Hematopoietic multipotent progenitor cell treated with erythropoietin and hydrocortisone succinate and interleukin-3 and kit ligand, for 6 days (in vitro differentiated cells): Measurements from ENCODE around the gene PUM2.

Source experiments
- DNase-seq: peaks from one replicate; pipeline ENCODE4 v3.0.0-alpha.2; 2015

The PUM2 gene

GRCh38 chr2:20229322-20230113, 121.1 kb downstream of the PUM2 start:
- DNase-seq, result no peak

DNA sequence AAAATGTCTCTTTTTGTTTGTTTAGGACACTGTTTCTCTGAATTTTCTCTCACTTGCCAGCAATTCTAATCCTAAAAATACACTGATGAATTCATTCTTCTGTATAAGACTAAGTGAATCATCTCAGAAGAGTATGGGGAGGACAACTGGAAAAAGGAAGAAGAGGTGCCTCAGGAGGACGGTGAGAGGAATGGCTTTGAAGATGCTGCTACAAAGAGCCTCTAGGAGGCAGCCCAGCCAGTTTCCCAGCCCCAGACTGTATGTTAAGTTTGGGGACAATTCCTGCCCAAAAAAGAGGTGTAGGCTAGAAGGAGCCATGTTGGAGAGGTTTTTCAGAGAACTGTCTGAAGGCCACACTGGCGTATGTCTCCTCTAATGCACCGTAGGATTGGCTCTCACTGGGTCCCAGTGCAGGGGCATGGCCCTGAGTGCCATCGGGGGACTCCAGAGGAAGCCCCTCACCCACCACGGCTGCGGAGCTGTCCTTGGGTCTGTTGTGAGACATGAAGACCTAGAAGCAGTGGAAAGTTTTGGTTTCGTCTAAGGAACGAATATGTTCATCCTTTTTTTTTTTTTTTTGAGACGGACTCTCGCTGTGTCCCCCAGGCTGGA, 122.6 kb downstream of the PUM2 start:
- no peak for DNase-seq

DNA sequence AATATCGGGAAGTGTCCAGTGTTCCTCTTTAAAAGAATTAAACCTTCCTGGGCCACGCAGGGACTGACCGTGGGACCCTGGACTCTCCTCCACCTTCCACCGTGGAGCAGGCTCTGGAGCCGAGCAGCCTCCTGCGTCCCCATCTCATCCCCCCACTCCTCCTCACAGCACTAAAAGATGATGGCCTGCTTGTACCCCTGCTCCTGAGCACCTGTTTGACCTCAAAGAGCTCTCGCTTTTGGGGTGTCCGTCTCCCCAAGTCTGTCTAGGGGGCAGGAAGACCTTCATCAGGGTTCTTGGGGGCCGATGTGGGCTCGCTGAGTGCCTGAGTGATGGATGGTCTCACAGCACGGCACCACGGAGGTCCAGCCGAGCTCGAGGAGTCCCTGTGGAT, 124.5 kb downstream of the PUM2 start:
- no peak for DNase-seq

DNA sequence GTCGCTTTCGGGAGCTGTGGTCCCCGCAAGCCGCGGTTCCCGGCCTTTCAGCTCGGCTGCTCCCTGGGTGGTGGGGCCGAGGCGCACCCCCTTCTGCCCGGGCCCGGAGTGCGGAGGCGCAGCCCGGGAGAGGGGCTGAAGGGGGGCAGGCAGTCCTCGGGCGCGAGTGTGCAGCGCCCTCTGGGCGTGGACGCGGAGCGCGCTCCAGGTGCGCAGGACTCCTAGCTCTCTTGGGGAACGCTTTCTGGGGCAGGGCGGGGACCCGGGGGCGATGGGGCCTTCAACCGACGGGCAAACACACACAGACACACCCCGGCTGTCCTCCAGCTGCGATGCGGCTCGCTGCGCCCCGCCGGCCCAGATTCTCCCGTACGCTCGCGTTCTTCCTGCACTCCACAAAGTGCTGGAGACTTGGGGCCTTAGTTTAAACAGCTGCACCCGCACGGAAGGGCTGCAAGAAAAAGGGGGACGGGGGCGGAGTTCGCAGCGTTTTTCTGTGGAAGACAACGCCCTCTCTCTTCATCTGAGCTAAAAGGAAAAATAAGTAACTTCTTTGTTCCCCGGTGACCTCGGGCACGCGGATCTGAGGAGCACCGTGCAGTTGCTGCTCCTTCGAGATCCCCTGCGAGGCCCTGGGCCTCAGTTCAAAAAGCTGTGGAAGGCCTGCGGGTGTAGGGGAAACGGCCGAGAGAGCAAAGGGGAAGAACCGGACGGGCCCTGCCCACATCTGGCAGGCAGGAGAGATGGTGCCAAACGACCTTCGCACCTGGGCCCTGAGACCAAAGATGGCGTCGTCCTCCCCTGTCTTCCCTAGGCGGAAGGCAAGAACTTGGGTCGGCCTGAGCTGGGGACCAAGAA, 125.1 kb downstream of the PUM2 start:
- DNase-seq, result peak; percentile 54

DNA sequence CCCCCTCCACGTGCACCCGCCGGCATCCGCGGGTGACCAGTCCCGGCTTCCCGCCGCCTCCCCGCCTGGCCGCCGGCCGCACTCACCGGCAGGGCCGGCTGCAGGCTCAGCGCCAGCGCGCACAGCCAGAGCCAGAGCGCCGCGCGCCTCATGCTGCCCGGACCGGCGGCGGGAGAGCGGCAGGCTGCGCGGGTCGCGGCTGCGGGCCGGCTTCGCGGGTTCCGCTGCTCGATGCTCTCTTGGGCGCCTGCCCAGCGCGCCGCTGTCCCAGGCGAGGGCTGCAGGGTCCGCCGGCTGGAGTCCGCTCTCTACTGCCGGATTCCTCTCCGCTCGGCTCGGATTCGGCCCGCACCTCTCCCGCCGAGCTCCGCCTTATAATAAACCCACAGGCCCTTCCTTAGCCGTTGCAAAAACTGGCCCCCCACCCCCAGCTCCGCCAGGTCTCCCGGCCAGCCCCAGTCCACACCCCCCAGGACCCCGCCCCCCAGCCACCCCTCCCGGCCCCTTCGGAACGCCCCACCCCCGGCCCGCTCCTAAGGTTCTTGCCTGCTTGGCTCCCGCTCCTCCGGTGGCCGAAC, 125.8 kb downstream of the PUM2 start, which contains the start of gene SDC1:
Gene SDC1, minus strand, starts transcription at position 415 of the 578 bp plus-strand sequence. Its CDS starts 263 bp downstream, at position 152.
- DNase-seq, result peak; percentile 26

DNA sequence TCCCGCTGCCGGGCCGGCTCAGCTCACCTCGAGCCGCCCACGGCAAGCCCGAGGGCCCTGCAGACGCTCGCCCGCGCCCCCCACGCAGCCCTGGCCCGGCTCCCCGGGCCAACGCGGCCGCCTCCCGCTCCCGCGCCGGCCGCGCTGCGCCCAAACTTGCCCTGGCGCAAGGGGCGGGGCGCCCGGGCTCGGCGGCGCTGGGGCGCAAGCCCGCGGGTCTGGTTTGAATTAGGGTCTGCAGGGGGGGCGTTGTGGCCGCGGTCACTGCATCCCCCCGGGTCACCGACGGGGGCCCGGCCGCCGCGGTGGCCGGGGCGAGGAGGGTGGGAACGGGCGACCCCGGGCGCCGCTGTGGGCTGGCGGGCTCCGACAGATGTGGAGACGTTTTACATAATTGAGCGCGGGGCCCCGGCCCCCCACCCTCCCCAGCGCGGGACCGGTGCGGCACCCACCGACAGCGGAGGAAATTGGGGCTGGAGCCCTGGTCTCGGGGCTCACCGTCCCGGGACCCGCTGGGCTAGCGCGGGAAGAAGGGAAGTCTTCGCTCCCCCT, 126.4 kb downstream of the PUM2 start:
- no peak for DNase-seq

- DNase-seq, result peak; percentile 30
These were observed 127.1 kb downstream of the PUM2 start for GRCh38 chr2:20223407-20224163.

GRCh38 chr2:20222769-20223406, 127.8 kb downstream of the PUM2 start:
- DNase-seq, result no peak

DNA sequence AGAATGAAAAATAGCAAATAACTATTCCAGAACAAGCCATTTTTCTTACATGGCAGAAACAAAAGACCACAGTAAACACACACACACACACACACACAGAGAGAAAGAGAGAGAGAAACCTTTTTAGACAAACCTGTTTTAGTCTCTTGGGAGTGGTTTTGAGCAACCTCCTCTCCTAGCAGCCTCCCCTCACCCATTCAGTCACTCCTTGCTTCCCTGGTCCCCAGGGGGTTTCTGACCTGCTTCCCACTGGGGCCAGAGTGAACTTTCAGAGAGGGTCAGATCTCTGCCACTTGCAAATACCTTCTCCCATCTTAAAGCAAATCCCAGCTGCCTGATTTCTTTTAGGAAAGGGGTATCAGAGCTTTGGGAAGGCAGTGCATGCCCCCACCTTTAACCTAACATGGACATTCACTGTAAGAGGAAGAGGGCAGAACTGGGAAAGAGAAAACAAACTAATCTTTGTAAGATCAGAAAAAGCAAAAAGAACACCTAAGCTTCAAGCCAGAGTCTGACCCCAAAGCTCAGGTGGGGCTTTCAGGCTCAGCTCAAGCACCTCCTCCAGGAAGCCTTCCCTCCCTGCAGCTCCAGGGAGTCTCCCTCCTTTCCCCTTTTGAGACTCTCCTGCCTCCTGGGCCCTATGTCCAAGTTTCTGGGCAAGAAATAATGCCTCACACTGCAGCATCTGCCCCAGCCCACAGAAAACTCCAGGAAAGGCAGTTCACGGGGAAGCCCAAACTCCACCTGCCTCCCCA, 128.5 kb downstream of the PUM2 start:
- no peak for DNase-seq

DNA sequence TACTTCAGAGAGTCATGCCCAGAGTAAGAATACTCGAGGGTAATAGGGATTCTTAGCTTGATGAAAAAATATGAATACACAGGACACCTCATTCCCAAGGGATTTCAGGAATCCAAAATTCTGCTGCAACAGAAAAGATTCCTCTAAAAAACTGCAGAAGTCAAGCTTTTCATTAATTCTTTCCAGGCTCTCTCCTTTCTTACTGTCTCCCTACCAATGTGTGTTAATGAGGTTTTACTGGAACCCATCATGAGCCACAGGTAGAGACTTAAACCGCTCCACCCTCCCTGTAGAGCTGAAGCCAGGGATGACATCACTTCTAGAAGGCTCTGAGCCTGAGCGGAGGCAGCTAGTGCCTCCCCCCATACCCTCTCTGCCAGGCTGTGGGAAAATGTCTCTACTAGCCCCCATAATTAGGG, 129.1 kb downstream of the PUM2 start:
- DNase-seq, result no peak

DNA sequence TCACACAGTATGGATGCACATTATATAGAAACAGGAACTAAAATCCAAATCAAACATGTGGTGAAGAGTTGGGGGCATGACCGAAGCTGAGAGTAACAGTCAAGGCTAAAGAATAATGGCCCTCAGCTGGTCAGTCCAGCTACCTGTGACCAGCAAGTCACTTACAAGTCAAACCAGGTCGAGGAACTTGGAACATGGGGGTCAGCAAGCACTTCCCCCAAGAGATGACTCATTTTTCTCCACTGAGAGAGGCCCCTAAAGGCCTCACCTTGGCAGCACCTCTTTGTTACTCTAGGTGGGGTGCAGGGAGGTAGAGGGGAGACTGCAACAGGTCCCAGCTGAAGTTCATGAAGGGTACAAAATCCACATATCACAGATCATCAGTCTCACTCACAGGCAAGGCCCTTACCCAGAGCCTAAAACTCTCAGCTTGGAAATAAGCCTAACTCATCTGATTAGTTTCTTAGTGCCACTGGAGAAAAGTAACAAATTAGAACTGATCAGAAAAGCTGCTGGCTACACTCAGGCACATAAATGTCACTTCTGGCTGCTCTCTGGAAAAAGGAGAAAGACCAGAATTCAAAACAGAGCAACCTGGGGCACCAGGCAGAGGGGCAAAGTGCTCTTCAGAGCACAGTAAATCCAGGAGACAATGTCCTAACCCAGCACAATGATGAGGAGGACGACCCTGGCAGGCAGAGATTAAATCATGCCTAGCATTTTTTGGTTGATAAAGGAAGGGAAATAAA, 129.7 kb downstream of the PUM2 start:
- DNase-seq, result no peak

DNA sequence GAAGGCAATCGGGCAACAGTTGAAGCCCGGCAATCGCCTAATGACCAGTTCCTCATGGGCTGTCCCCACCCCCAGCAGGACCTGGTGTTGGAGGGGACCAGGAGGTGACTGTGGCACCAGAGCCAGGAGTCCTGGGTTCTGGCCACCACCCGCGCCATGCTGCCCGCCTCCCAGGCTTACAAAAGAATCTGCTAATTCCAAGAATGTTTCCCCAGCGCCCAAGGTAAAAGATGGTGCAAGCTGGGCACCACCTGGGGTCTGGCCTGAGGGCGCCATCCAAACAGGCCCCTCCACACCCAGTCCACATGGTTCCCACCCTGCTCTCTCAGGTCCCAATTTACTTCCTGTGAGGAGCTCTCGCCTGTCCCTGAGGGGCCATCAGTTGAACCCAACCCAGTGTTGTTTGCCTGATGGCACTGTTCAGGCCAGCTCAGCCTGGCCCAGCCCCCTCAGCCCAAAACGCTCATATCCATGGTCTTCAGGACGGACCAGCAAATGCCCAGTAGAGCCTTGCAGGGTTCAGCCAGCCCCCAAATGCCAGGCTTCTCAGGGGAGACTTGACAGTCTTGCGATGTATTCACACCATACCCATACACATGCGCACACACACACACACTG, 130.8 kb downstream of the PUM2 start:
- no peak for DNase-seq

DNA sequence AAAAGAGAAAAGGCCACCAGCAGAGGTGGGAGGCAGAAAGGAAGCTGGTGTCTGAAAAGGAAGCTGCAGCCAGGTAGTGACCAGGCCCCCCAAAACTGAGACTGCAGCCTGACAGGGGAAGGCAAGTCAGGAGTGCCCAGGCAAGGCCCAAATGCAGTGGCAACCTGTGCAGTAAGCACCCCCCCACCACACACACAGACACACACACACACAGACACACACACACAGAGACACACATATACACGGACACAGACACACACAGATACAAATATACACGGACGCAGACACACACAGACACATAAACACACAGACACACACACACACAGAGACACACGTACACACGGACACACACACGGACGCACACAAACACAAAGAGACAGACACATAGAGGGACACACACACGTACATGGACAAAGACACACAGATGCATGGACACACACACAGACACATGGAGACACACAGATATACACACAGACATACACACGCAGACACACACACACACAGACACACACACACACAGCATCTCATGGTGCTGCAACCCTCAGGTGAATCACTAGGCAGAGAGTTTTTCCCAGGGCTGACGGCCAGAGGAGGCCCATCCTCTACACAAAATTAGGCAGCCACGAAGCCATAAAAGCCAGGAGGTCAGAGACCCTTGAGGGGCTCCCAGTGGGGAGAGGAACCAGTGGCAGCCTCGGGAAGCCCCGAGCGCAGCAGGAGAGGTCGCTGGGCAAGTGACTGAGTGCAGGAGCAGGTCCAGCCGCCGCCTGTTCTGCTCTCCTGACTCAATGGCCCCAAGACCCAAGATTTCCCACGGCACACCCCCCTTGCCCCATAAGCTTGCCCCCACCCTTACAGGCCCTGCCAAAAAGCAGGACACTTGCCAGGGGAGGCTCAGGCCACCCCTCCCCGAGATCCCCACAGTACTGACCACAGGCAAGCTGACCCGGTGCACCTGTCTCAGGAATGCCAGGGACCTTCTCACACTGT, 132.0 kb downstream of the PUM2 start:
- DNase-seq, result no peak

- DNase-seq, result no peak
These were observed 133.3 kb downstream of the PUM2 start for GRCh38 chr2:20217041-20217970.

- no peak for DNase-seq
These were observed 134.3 kb downstream of the PUM2 start for GRCh38 chr2:20216130-20217025.
